ENCODE measurements around the gene ADA. TPM values are rescaled to one million over a fixed set of nuclear protein-coding genes. Genes with fewer than 3 reads are reported as not detected.

The ADA gene
- total and polyA plus RNA-seq, 2 of the 13 experiments (the other 11 are each of a cell fraction or from before 2014, with no cell fraction given) = 2.5 to 11.3 TPM

- no peak for TF ChIP-seq GTF2F1 (IDR thresholded peaks at IDR 0.05; ENCODE audit: low read length)
- TF ChIP-seq ZNF512 (CRISPR knock-in tag; IDR thresholded peaks at IDR 0.05) = no peak
- TF ChIP-seq JDP2 (CRISPR knock-in tag; IDR thresholded peaks at IDR 0.05; ENCODE audit: borderline replicate concordance) = no peak
- TF ChIP-seq MEIS2 (CRISPR knock-in tag; IDR thresholded peaks at IDR 0.05) = peak; percentile 57; the same call in 1 of the 2 replicates
- TF ChIP-seq ZSCAN29 (CRISPR knock-in tag; conservative IDR thresholded peaks at IDR 0.05) = peak; percentile 87
- peak; percentile 73; the same call in 1 of the 2 replicates for TF ChIP-seq RCOR2 (CRISPR knock-in tag; IDR thresholded peaks at IDR 0.05)
- peak; percentile 54; the same call in 1 of the 2 replicates for TF ChIP-seq ZNF317 (CRISPR knock-in tag; IDR thresholded peaks at IDR 0.05)
- TF ChIP-seq ZNF574 (CRISPR knock-in tag; IDR thresholded peaks at IDR 0.05) = peak; percentile 79; the same call in 1 of the 2 replicates
- no peak for TF ChIP-seq NPAS2 (CRISPR knock-in tag; IDR thresholded peaks at IDR 0.05; ENCODE audit: borderline replicate concordance)
- TF ChIP-seq IRX3 (CRISPR knock-in tag; IDR thresholded peaks at IDR 0.05; ENCODE audit: borderline replicate concordance, low read depth) = no peak
- no peak; the same call in 1 of the 2 replicates for TF ChIP-seq ZNF138 (CRISPR knock-in tag; IDR thresholded peaks at IDR 0.05; ENCODE audit: low read depth)
- no peak for TF ChIP-seq PHF5A (CRISPR knock-in tag; IDR thresholded peaks at IDR 0.05; ENCODE audit: low read depth, unreplicated experiment)
- no peak; the same call in 1 of the 2 replicates for TF ChIP-seq E2F2 (CRISPR knock-in tag; IDR thresholded peaks at IDR 0.05; ENCODE audit: borderline replicate concordance)
- no peak for TF ChIP-seq EED (CRISPR knock-in tag; IDR thresholded peaks at IDR 0.05)
- no peak for TF ChIP-seq GRHL1 (CRISPR knock-in tag; conservative IDR thresholded peaks at IDR 0.05)
- TF ChIP-seq CREB3 (CRISPR knock-in tag; IDR thresholded peaks at IDR 0.05) = no peak
- TF ChIP-seq YY1 (IDR thresholded peaks at IDR 0.05; ENCODE audit: insufficient read depth, insufficient replicate concordance, low read depth, low read length) = peak; percentile 79
- peak; percentile 45 for TF ChIP-seq PATZ1 (CRISPR knock-in tag; IDR thresholded peaks at IDR 0.05)
Observed at GRCh38 chr20:44609516-44610312, 41.8 kb downstream of the ADA start (continued).

Measured in HepG2 (cell line).